IMR-90 (cell line): ENCODE measurements around the gene CKS1B. TPM values are rescaled to one million over a fixed set of nuclear protein-coding genes. Genes with fewer than 3 reads are reported as not detected.

Source experiments
- microRNA-seq, 2 experiments: library from miRNA; stranded (forward) in 1 of 2; unstranded in 1 of 2; fragments of 10-50 nt in 1 of 2; fragments of <30 nt in 1 of 2; gene quantifications in 1 of 2; microRNA quantifications in 1 of 2; one replicate each; pipeline versions ENCODE3 to v1.1.0; 2013 to 2020; ENCODE audit not compliant: insufficient read depth in 1 of 2, insufficient read length in 1 of 2, unreplicated experiment in 1 of 2
- polyA plus RNA-seq, 3 experiments: library from polyadenylated mRNA; depleted of rRNA; stranded (reverse); fragments of >200 nt; gene quantifications; 2 replicates each; pipeline ENCODE4 v1.2.3, GENCODE V29; 2012; ENCODE audit warnings: low replicate concordance in 1 of 3
- small RNA-seq, 5 experiments: library from RNA; depleted of rRNA; stranded (forward); fragments of <200 nt; gene quantifications; one replicate each; pipeline ENCODE3, GENCODE V24; 2012
- total RNA-seq: library from RNA; depleted of rRNA; stranded (reverse); fragments of >200 nt; gene quantifications from 2 replicates; pipeline ENCODE4 v1.2.3, GENCODE V29; 2012; rRNA removed

CKS1B gene
- total and polyA plus RNA-seq, 2 of the 4 experiments (the other 2 are of a cell fraction), result 140 to 195 TPM

Small RNA genes lying within 50 kb of the gene (microRNA-seq; reads per million reads assigned to microRNA genes)
- gene MIR4258 (ENCODE audit: insufficient read depth in 1 of 2, insufficient read length in 1 of 2, unreplicated experiment in 1 of 2) (0 reads per million in 2 experiments), gene RF00017 (ENCODE audit: insufficient read depth, insufficient read length) (not detected)

Small RNA genes lying within 50 kb of the gene (small RNA-seq; reads per million reads assigned to genes)
- gene MIR4258, result 0 reads per million in 5 experiments
- 0 reads per million in 5 experiments for gene RF00017

Other genes with a start within 250 kb of the CKS1B start
- gene KCNN3, start 104.4 kb upstream of the CKS1B start, total RNA-seq, result not detected in 2 replicates
- 0.02 and 0.07 TPM in 2 replicates for gene KCNN3, start 104.4 kb upstream of the CKS1B start, polyA plus RNA-seq (2012; rRNA removed)
- 7.2 and 9.0 TPM in 2 replicates for gene PMVK, start 38.0 kb upstream of the CKS1B start, total RNA-seq
- 28.1 and 31.8 TPM in 2 replicates for gene PMVK, start 38.0 kb upstream of the CKS1B start, polyA plus RNA-seq (2012; rRNA removed)
- 24.2 and 28.3 TPM in 2 replicates for gene PBXIP1, start 18.6 kb upstream of the CKS1B start, total RNA-seq
- 40.5 and 44.2 TPM in 2 replicates for gene PBXIP1, start 18.6 kb upstream of the CKS1B start, polyA plus RNA-seq (2012; rRNA removed)
- gene PYGO2, start 12.9 kb upstream of the CKS1B start, total RNA-seq, result 5.3 and 5.4 TPM in 2 replicates
- gene PYGO2, start 12.9 kb upstream of the CKS1B start, polyA plus RNA-seq (2012; rRNA removed), result 12.3 and 14.8 TPM in 2 replicates
- 291 and 355 TPM in 2 replicates for gene SHC1, start 3.9 kb upstream of the CKS1B start, total RNA-seq
- 337 and 352 TPM in 2 replicates for gene SHC1, start 3.9 kb upstream of the CKS1B start, polyA plus RNA-seq (2012; rRNA removed)
- 19.7 and 26.3 TPM in 2 replicates for gene FLAD1, start 8.7 kb downstream of the CKS1B start, total RNA-seq
- gene FLAD1, start 8.7 kb downstream of the CKS1B start, polyA plus RNA-seq (2012; rRNA removed), result 37.3 and 39.9 TPM in 2 replicates
- not detected in 2 replicates for gene LENEP, start 18.9 kb downstream of the CKS1B start, total RNA-seq
- not detected in 2 replicates for gene LENEP, start 18.9 kb downstream of the CKS1B start, polyA plus RNA-seq (2012; rRNA removed)
- gene ZBTB7B, start 28.1 kb downstream of the CKS1B start, total RNA-seq, result 7.2 and 7.7 TPM in 2 replicates
- gene ZBTB7B, start 28.1 kb downstream of the CKS1B start, polyA plus RNA-seq (2012; rRNA removed), result 17.4 and 22.4 TPM in 2 replicates
- not detected in 2 replicates for gene DCST2, start 59.1 kb downstream of the CKS1B start, total RNA-seq
- 0.14 and 0.30 TPM in 2 replicates for gene DCST2, start 59.1 kb downstream of the CKS1B start, polyA plus RNA-seq (2012; rRNA removed)
- gene DCST1, start 59.1 kb downstream of the CKS1B start, total RNA-seq, result not detected in 2 replicates
- gene DCST1, start 59.1 kb downstream of the CKS1B start, polyA plus RNA-seq (2012; rRNA removed), result not detected in 2 replicates
- gene ADAM15, start 76.6 kb downstream of the CKS1B start, total RNA-seq, result 25.6 and 29.7 TPM in 2 replicates
- gene ADAM15, start 76.6 kb downstream of the CKS1B start, polyA plus RNA-seq (2012; rRNA removed), result 52.4 and 65.6 TPM in 2 replicates
- 3.3 and 3.8 TPM in 2 replicates for gene EFNA4, start 89.1 kb downstream of the CKS1B start, total RNA-seq
- 11.8 and 16.3 TPM in 2 replicates for gene EFNA4, start 89.1 kb downstream of the CKS1B start, polyA plus RNA-seq (2012; rRNA removed)
- gene EFNA3, start 104.2 kb downstream of the CKS1B start, total RNA-seq, result 0.56 and 0.72 TPM in 2 replicates
- gene EFNA3, start 104.2 kb downstream of the CKS1B start, polyA plus RNA-seq (2012; rRNA removed), result 1.6 TPM in 2 replicates
- gene EFNA1, start 153.2 kb downstream of the CKS1B start, total RNA-seq, result 0.28 and 0.90 TPM in 2 replicates
- gene EFNA1, start 153.2 kb downstream of the CKS1B start, polyA plus RNA-seq (2012; rRNA removed), result 1.4 and 1.6 TPM in 2 replicates
- gene SLC50A1, start 161.2 kb downstream of the CKS1B start, total RNA-seq, result 20.6 and 21.1 TPM in 2 replicates
- gene SLC50A1, start 161.2 kb downstream of the CKS1B start, polyA plus RNA-seq (2012; rRNA removed), result 19.5 and 20.8 TPM in 2 replicates
- gene DPM3, start 165.8 kb downstream of the CKS1B start, total RNA-seq, result 29.0 and 30.6 TPM in 2 replicates
- gene DPM3, start 165.8 kb downstream of the CKS1B start, polyA plus RNA-seq (2012; rRNA removed), result 129 and 138 TPM in 2 replicates
- gene KRTCAP2, start 198.6 kb downstream of the CKS1B start, total RNA-seq, result 76.1 and 76.7 TPM in 2 replicates
- 189 and 232 TPM in 2 replicates for gene KRTCAP2, start 198.6 kb downstream of the CKS1B start, polyA plus RNA-seq (2012; rRNA removed)
- gene TRIM46, start 199.2 kb downstream of the CKS1B start, total RNA-seq, result 2.3 and 2.5 TPM in 2 replicates
- gene TRIM46, start 199.2 kb downstream of the CKS1B start, polyA plus RNA-seq (2012; rRNA removed), result 6.2 and 6.9 TPM in 2 replicates
- gene THBS3, start 233.2 kb downstream of the CKS1B start, total RNA-seq, result 13.1 and 15.1 TPM in 2 replicates
- 28.3 and 30.4 TPM in 2 replicates for gene THBS3, start 233.2 kb downstream of the CKS1B start, polyA plus RNA-seq (2012; rRNA removed)
- gene MTX1, start 234.0 kb downstream of the CKS1B start, total RNA-seq, result 51.4 and 67.2 TPM in 2 replicates
- 73.7 and 73.9 TPM in 2 replicates for gene MTX1, start 234.0 kb downstream of the CKS1B start, polyA plus RNA-seq (2012; rRNA removed)